GM19043 (cell line): Measurements from ENCODE around the gene BEX3.
"Not testable (repeated sequence)": the region's sequence is repeated elsewhere in the genome, so short reads cannot be mapped to it uniquely, and the experiment has no call there.

ENCODE experiments used
- ATAC-seq: cut with Tn5 transposase; IDR thresholded peaks from one replicate; pipeline ENCODE4 v1.9.1; 2021; ENCODE audit warnings: low read depth; ENCODE audit not compliant: unreplicated experiment

The BEX3 gene

GRCh38 chrX:103378990-103379389 lies 2.7 kb downstream of the BEX3 start:
- no peak for ATAC-seq

- no peak for ATAC-seq
Observed at GRCh38 chrX:103382877-103383276, 6.5 kb downstream of the BEX3 start.

- no peak for ATAC-seq
Observed at GRCh38 chrX:103384672-103385071, 8.3 kb downstream of the BEX3 start.

- ATAC-seq, result not testable (repeated sequence)
Observed at GRCh38 chrX:103385283-103385830, 9.0 kb downstream of the BEX3 start.

- ATAC-seq, result no peak
Observed at GRCh38 chrX:103386332-103386731, 10.0 kb downstream of the BEX3 start.

GRCh38 chrX:103393487-103393886 lies 17.1 kb downstream of the BEX3 start:
- ATAC-seq, result no peak

- ATAC-seq, result no peak
Observed at GRCh38 chrX:103396186-103396585, 19.8 kb downstream of the BEX3 start.

- ATAC-seq, result no peak
Observed at GRCh38 chrX:103396660-103397059, 20.3 kb downstream of the BEX3 start.

- ATAC-seq, result no peak
Observed at GRCh38 chrX:103397707-103398106, 21.4 kb downstream of the BEX3 start.

GRCh38 chrX:103398421-103398864 lies 22.1 kb downstream of the BEX3 start:
- no peak for ATAC-seq

- no peak for ATAC-seq
Observed at GRCh38 chrX:103399744-103400143, 23.4 kb downstream of the BEX3 start.

- ATAC-seq, result no peak
Observed at GRCh38 chrX:103400931-103401330, 24.6 kb downstream of the BEX3 start.

GRCh38 chrX:103404231-103405008 lies 28.1 kb downstream of the BEX3 start:
- ATAC-seq, result peak; percentile 97

- peak; percentile 17 for ATAC-seq
Observed at GRCh38 chrX:103405009-103405333, 28.6 kb downstream of the BEX3 start.

- ATAC-seq, result no peak
Observed at GRCh38 chrX:103406256-103406655, 29.9 kb downstream of the BEX3 start.

- ATAC-seq, result no peak
Observed at GRCh38 chrX:103407776-103408175, 31.4 kb downstream of the BEX3 start.

GRCh38 chrX:103411721-103412120 lies 35.4 kb downstream of the BEX3 start:
- ATAC-seq, result not testable (repeated sequence)

- no peak for ATAC-seq
Observed at GRCh38 chrX:103413705-103414387, 37.5 kb downstream of the BEX3 start.

GRCh38 chrX:103414561-103414960 lies 38.2 kb downstream of the BEX3 start:
- no peak for ATAC-seq

GRCh38 chrX:103415068-103415467 lies 38.7 kb downstream of the BEX3 start:
- no peak for ATAC-seq

- ATAC-seq, result no peak
Observed at GRCh38 chrX:103415528-103415927, 39.2 kb downstream of the BEX3 start.

GRCh38 chrX:103417370-103417769 lies 41.0 kb downstream of the BEX3 start:
- no peak for ATAC-seq
